SK-N-MC (cell line): Measurements from ENCODE around the gene CLEC4G.

Experiments
- EZH2 ChIP-seq: fragments of 200-600 bp; sonication (generic); IDR thresholded peaks from one replicate; pipeline ENCODE4 v1.6.1; 2017; ENCODE audit warnings: antibody characterized with exemption
- FOXP2 ChIP-seq: optimal IDR thresholded peaks from 2 replicates; pipeline ENCODE3; 2011; ENCODE audit warnings: mild to moderate bottlenecking, moderate library complexity; ENCODE audit not compliant: insufficient read depth; ENCODE audit errors: extremely low read length, control extremely low read depth
- POLR2AphosphoS5 ChIP-seq: IDR thresholded peaks from 2 replicates; pipeline ENCODE4 v1.6.1; 2012; ENCODE audit warnings: mild to moderate bottlenecking, low read depth, low read length, borderline replicate concordance

DNA sequence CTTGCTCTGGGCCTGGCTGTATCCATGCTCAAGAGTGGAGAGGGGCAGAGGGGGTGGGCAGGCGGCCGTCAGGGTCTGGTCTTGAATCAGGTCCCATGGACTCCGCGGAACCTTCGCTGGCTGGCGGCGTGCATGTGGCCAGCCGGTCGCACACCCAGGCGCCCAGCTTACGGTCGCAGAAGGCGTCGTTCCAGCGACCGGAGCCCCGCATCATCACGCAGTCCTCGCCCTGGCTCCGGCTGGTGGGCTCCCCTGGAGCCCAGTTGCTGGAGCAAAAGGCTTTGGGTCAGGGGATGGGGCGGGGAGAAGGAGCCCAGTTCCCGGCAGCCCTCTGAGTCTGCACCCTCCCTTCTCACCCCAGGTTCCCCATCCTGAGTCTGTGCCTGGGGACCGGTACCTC is 42.7 kb downstream of the CLEC4G start:
- TF ChIP-seq EZH2 (no peak), POLR2AphosphoS5 (no peak), FOXP2 (no peak)
